GM18526 (cell line): Measurements from ENCODE around the gene ISLR2.

Experiments
- POLR2A ChIP-seq: IDR thresholded peaks from 3 replicates; pipeline ENCODE4 v1.6.1; 2011; ENCODE audit not compliant: insufficient read length; ENCODE audit errors: extremely low read depth

The ISLR2 gene

GRCh38 chr15:74180881-74181602 lies 50.7 kb downstream of the ISLR2 start:
- no peak for TF ChIP-seq POLR2A

DNA sequence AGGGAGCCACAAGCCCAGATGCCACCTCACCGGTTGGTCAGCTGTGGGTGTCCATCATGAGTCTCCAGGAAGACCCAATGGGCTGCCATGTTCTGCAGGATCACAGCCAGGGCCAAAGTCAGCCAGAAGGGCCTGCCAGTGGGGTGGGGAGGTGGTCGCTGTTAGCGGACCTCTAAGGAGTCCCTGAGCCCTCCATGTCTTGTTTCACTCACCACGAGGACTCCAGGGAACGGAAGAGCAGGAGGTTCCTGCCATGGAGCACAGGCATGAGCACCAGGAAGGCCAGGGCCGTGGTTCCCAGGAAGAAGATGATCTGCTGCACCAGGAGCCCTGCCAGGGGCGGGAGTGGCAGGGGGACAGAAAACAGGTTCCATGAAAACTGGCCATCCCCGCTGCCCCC lies 51.7 kb downstream of the ISLR2 start:
- TF ChIP-seq POLR2A = no peak

GRCh38 chr15:74184582-74185091 lies 54.3 kb downstream of the ISLR2 start:
- TF ChIP-seq POLR2A = no peak

DNA sequence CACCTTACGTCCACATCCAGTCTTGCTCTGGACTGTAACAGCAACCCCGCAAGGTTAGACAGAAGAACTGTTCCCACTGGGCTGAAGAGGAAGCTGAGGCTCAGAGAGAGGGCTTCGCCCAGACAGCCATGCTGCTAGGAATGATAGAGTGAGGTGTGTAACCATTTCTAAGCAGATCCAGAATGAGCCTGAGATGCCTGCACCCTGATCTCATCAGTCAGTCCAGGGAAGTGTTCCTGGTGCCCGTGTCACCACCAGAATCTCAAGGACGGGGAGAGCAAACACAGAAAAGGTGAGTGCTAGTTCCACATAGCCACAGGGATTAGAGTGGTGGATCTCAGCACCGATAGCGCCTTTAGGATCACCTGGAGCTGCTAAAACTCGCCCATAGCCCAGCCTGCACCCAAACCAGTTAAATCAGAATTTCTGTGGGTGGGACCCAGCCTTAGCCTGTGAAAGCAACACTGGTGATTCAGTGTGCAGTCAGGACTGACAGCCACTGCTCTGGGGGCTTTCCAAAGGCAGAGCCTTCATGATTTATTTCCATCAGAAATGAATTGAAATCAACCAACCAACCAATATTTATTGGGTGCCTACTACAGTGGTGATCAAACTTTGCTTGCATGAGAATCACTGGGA lies 55.4 kb downstream of the ISLR2 start:
- TF ChIP-seq POLR2A = no peak
